Stomach (tissue), 4 donors: ENCODE results near the gene TMEM256.

Source experiments
- CTCF ChIP-seq, 7 experiments: fragments of 450-650 bp in 4 of 7; fragments of 200-600 bp in 3 of 7; sonication (generic) in 3 of 7; IDR thresholded peaks; one replicate each; pipeline ENCODE4 v1.5.1; 2016 to 2019; ENCODE audit warnings: antibody characterized with exemption in 7 of 7, control low read depth in 2 of 7, mild to moderate bottlenecking in 1 of 7
- POLR2A ChIP-seq, 4 donors: fragments of 450-650 bp; IDR thresholded peaks; one replicate each; pipeline ENCODE4 v1.6.1; 2016; ENCODE audit warnings: antibody characterized with exemption in 4 of 4, control low read depth in 2 of 4, mild to moderate bottlenecking in 1 of 4, moderate library complexity in 1 of 4

GRCh38 chr17:7363311-7363710 is 40.6 kb downstream of the TMEM256 start:
- no peak for TF ChIP-seq CTCF (IDR thresholded peaks at IDR 0.05)
- no peak for TF ChIP-seq POLR2A (IDR thresholded peaks at IDR 0.05)
